B cell (primary cell): ENCODE measurements around the gene GATAD1. TPM values are rescaled to one million over a fixed set of nuclear protein-coding genes. Genes with fewer than 3 reads are reported as not detected.

Experiments
- ATAC-seq: fragments of 200-7000 bp; cut with Tn5 transposase; one replicate; pipeline ENCODE4 v1.10.0; 2021; ENCODE audit warnings: low read depth, mild to moderate bottlenecking, moderate number of reproducible peaks, moderate library complexity
- CTCF ChIA-PET: fragments of 350-600 bp; sonication (Branson Sonifier 250); formaldehyde crosslinking; loops from one replicate; lab custom pipeline; 2021; ENCODE audit warnings: antibody characterized with exemption, inconsistent platforms; lab: Charles Lee
- POLR2A ChIA-PET: fragments of 350-600 bp; sonication (Branson Sonifier 250); formaldehyde crosslinking; loops from one replicate; lab custom pipeline; 2021; ENCODE audit warnings: antibody characterized with exemption; lab: Charles Lee
- DNase-seq: peaks from one replicate; pipeline ENCODE4 v3.0.0; 2013
- H2AFZ ChIP-seq: 2 replicates; pipeline ENCODE4 v1.6.1; 2012; ENCODE audit warnings: mild to moderate bottlenecking, low read depth, low read length; ENCODE audit not compliant: insufficient read depth, poor library complexity, severe bottlenecking
- H3K27ac ChIP-seq, 2 donors: 1 replicate in 1 of 2; 2 replicates in 1 of 2; pipeline ENCODE4 v1.5.1; 2012 to 2013; ENCODE audit warnings: low read length in 2 of 2, mild to moderate bottlenecking in 2 of 2, moderate library complexity in 1 of 2
- H3K27me3 ChIP-seq, 4 experiments: fragments of 200-600 bp in 1 of 4; sonication (generic) in 1 of 4; replicated peaks in 1 of 4; 1 replicate in 2 of 4; 2 replicates in 2 of 4; pipeline versions ENCODE4 v1.6.1 to v1.7.0; 2013 to 2016; ENCODE audit warnings: low read length in 3 of 4, mild to moderate bottlenecking in 2 of 4, mixed read lengths in 1 of 4, moderate library complexity in 1 of 4; ENCODE audit not compliant: insufficient read depth in 4 of 4, control insufficient read depth in 3 of 4; ENCODE audit errors: control extremely low read depth in 1 of 4
- H3K36me3 ChIP-seq, 2 experiments: replicated peaks in 1 of 2; 1 replicate in 1 of 2; 2 replicates in 1 of 2; pipeline versions ENCODE4 v1.6.1 to v1.7.1; 2013; ENCODE audit warnings: low read length in 1 of 2; ENCODE audit not compliant: insufficient read depth in 2 of 2, control insufficient read depth in 1 of 2; ENCODE audit errors: control extremely low read depth in 1 of 2, extremely low read depth in 1 of 2
- H3K4me1 ChIP-seq, 2 donors: fragments of 200-600 bp in 1 of 2; sonication (generic) in 1 of 2; 1 replicate in 1 of 2; 2 replicates in 1 of 2; pipeline versions ENCODE4 v1.5.1 to v1.6.1; 2013 to 2017; ENCODE audit warnings: low read length in 2 of 2; ENCODE audit not compliant: control insufficient read depth in 2 of 2, insufficient read depth in 2 of 2
- H3K4me2 ChIP-seq: replicated peaks from 2 replicates; pipeline ENCODE3; 2012; ENCODE audit warnings: mild to moderate bottlenecking, low read depth, low read length; ENCODE audit not compliant: poor library complexity, severe bottlenecking
- H3K4me3 ChIP-seq, 5 experiments: fragments of 200-600 bp in 1 of 5; sonication (generic) in 1 of 5; 1 replicate in 3 of 5; 2 replicates in 2 of 5; pipeline versions ENCODE4 v1.5.1 to v1.7.0; 2011 to 2016; ENCODE audit warnings: low read length in 4 of 5, mild to moderate bottlenecking in 4 of 5, low read depth in 2 of 5, control low read depth in 1 of 5, moderate library complexity in 1 of 5; ENCODE audit not compliant: insufficient read depth in 1 of 5; ENCODE audit errors: control extremely low read depth in 1 of 5, extremely low read depth in 1 of 5
- H3K79me2 ChIP-seq: fragments of 200-600 bp; sonication (generic); one replicate; pipeline ENCODE4 v1.6.0; 2016; ENCODE audit warnings: low read length; ENCODE audit not compliant: control insufficient read depth, insufficient read depth
- H3K9ac ChIP-seq: fragments of 200-600 bp; sonication (generic); 2 replicates; pipeline ENCODE4 v1.6.1; 2017; ENCODE audit warnings: mild to moderate bottlenecking, low read length, moderate library complexity
- H3K9me3 ChIP-seq, 3 donors: one replicate each; pipeline versions ENCODE4 v1.6.1 to v1.7.1; 2013; ENCODE audit warnings: low read length in 2 of 3; ENCODE audit not compliant: control insufficient read depth in 2 of 3, insufficient read depth in 1 of 3; ENCODE audit errors: control extremely low read depth in 1 of 3
- H4K20me1 ChIP-seq: 2 replicates; pipeline ENCODE4 v1.6.0; 2012; ENCODE audit warnings: mild to moderate bottlenecking, low read length; ENCODE audit not compliant: insufficient read depth, control insufficient read depth, poor library complexity, severe bottlenecking
- H3K27ac Mint-ChIP-seq: one replicate; pipeline ENCODE4 v1.8.0; 2021; ENCODE audit warnings: mixed read lengths
- H3K27me3 Mint-ChIP-seq: one replicate; pipeline ENCODE4 v1.8.0; 2021; ENCODE audit warnings: mixed read lengths
- H3K4me1 Mint-ChIP-seq: one replicate; pipeline ENCODE4 v1.8.0; 2021; ENCODE audit warnings: mixed read lengths
- H3K4me3 Mint-ChIP-seq: one replicate; pipeline ENCODE4 v1.8.0; 2021; ENCODE audit warnings: mixed read lengths
- H3K9me3 Mint-ChIP-seq: one replicate; pipeline ENCODE4 v1.8.0; 2022; ENCODE audit warnings: mixed read lengths; ENCODE audit not compliant: insufficient read depth
- EZH2 ChIP-seq: IDR thresholded peaks from 2 replicates; pipeline ENCODE4 v1.6.1; 2012; ENCODE audit warnings: borderline replicate concordance, low read depth, mild to moderate bottlenecking, moderate library complexity, low read length; ENCODE audit not compliant: insufficient read depth, poor library complexity, severe bottlenecking
- WGBS: methylation state at CpG from one replicate; pipeline ENCODE4 v1.1.5; 2013; ENCODE audit warnings: missing lambda C conversion rate; ENCODE audit not compliant: insufficient coverage; 5-methylcytosine and 5-hydroxymethylcytosine counted together
- intact Hi-C: fragments of 100-400 bp; cut with micrococcal nuclease; formaldehyde crosslinking; loops from one replicate; pipeline ENCODE4 v1.10.0; 2022
- polyA plus RNA-seq: library from polyadenylated mRNA; depleted of rRNA; stranded (reverse); fragments of >200 nt; gene quantifications from 2 replicates; pipeline ENCODE4 v1.2.3, GENCODE V29; 2012
- total RNA-seq, 2 donors: library from RNA; stranded (reverse); fragments of 120-200 nt in 1 of 2; gene quantifications; 1 replicate in 1 of 2; 2 replicates in 1 of 2; pipeline versions ENCODE4 v1.2.3 to v1.2.4, GENCODE V29; 2013 to 2022
- TF ChIP-seq, protein P1 (sequence below): fragments of 200-600 bp; IDR thresholded peaks from one replicate; pipeline ENCODE4 v1.8.0; 2022; ENCODE audit warnings: antibody characterized with exemption, mild to moderate bottlenecking

GATAD1 gene
- total and polyA plus RNA-seq, 2 donors (not counting 1 experiment from before 2014, with no cell fraction given), result 33.6 to 71.7 TPM

GRCh38 chr7:92485267-92485892 is 38.1 kb downstream of the GATAD1 start:
- H3K79me2 ChIP-seq, result no peaks in the 10 kb centered on the region
- H2AFZ ChIP-seq, result no peak overlapping the region
- no peaks in the 10 kb centered on the region for H3K27me3 ChIP-seq
- ChIA-PET CTCF (no interaction called here), POLR2A (no interaction called here)
- no peaks in the 10 kb centered on the region for H3K27me3 Mint-ChIP-seq
- peaks cover 12 to 31% of the 10 kb centered on the region in 2 experiments for H3K36me3 ChIP-seq
- H3K4me1 Mint-ChIP-seq, result no peaks in the 10 kb centered on the region
- H3K4me3 ChIP-seq, result no peak overlapping the region
- no peak overlapping the region for H3K4me2 ChIP-seq
- WGBS, result 90% methylated on average over 2 of the region's 2 CpGs
- no peak for TF ChIP-seq EZH2
- TF ChIP-seq, protein P1, sequence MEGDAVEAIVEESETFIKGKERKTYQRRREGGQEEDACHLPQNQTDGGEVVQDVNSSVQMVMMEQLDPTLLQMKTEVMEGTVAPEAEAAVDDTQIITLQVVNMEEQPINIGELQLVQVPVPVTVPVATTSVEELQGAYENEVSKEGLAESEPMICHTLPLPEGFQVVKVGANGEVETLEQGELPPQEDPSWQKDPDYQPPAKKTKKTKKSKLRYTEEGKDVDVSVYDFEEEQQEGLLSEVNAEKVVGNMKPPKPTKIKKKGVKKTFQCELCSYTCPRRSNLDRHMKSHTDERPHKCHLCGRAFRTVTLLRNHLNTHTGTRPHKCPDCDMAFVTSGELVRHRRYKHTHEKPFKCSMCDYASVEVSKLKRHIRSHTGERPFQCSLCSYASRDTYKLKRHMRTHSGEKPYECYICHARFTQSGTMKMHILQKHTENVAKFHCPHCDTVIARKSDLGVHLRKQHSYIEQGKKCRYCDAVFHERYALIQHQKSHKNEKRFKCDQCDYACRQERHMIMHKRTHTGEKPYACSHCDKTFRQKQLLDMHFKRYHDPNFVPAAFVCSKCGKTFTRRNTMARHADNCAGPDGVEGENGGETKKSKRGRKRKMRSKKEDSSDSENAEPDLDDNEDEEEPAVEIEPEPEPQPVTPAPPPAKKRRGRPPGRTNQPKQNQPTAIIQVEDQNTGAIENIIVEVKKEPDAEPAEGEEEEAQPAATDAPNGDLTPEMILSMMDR, result no peak
- H3K4me3 Mint-ChIP-seq, result no peak overlapping the region
- ATAC-seq (no peak), DNase-seq (no peak)
- no peak overlapping the region for H3K27ac Mint-ChIP-seq
- intact Hi-C loops, result no loop called here
- H3K9me3 ChIP-seq, result no peaks in the 10 kb centered on the region
- no peaks in the 10 kb centered on the region for H3K4me1 ChIP-seq
- H3K9ac ChIP-seq, result no peak overlapping the region
- no peak overlapping the region for H3K27ac ChIP-seq
- no peaks in the 10 kb centered on the region for H4K20me1 ChIP-seq
- no peaks in the 10 kb centered on the region for H3K9me3 Mint-ChIP-seq

DNA sequence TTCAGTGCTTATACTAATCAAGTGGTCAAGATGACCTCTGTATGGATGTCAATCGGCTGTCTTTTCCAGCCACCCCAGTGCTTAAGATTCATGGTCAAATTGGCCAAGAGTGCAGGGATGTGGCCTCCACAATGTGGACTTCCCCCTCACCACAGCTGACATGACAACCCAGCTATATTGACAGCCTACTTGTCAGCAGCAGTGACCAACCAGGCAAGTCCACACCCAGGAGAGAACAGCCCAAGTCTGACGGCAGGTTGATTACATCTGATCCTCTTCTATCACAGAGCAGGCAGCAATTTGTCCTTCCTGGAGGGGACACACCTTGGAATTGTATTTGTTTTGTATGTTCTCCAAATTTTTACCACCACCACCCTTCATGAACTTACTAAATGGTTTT is 38.7 kb downstream of the GATAD1 start:
- Histone ChIP-seq H3K4me3 (no peak overlapping the region), H3K27ac (no peak overlapping the region), H3K9me3 (no peaks in the 10 kb centered on the region), H3K9ac (no peak overlapping the region), H2AFZ (no peak overlapping the region), H3K79me2 (no peaks in the 10 kb centered on the region), H3K4me2 (no peak overlapping the region), H3K4me1 (no peaks in the 10 kb centered on the region), H4K20me1 (no peaks in the 10 kb centered on the region), H3K36me3 (peaks cover 14 to 35% of the 10 kb centered on the region in 2 experiments), H3K27me3 (no peaks in the 10 kb centered on the region)
- 100% methylated on average over 1 of the region's 2 CpGs for WGBS
- ChIA-PET POLR2A (no interaction called here), CTCF (no interaction called here)
- Mint-ChIP-seq H3K27me3 (no peaks in the 10 kb centered on the region), H3K4me3 (no peak overlapping the region), H3K4me1 (no peaks in the 10 kb centered on the region), H3K9me3 (no peaks in the 10 kb centered on the region), H3K27ac (no peak overlapping the region)
- TF ChIP-seq, protein P1, result no peak
- TF ChIP-seq EZH2, result no peak
- intact Hi-C loops, result no loop called here
- ATAC-seq (no peak), DNase-seq (no peak)
